Chondrocyte (in vitro differentiated cells): ENCODE data around the gene LMX1A. TPM values are rescaled to one million over a fixed set of nuclear protein-coding genes. Genes with fewer than 3 reads are reported as not detected.

Experiments used
- DNase-seq: peaks from one replicate; pipeline ENCODE4 v3.0.0; 2021; ENCODE audit warnings: mixed read lengths, low spot score
- H3K27ac Mint-ChIP-seq: one replicate; pipeline ENCODE4 v1.8.0; 2021; ENCODE audit warnings: mild to moderate bottlenecking, moderate library complexity, mixed read lengths; ENCODE audit not compliant: unreplicated experiment
- H3K27me3 Mint-ChIP-seq: 2 replicates; pipeline ENCODE4 v1.8.0; 2021; ENCODE audit warnings: low read depth, mixed read lengths
- H3K36me3 Mint-ChIP-seq: 2 replicates; pipeline ENCODE4 v1.8.0; 2021; ENCODE audit warnings: low read depth, mixed read lengths
- H3K4me1 Mint-ChIP-seq: 2 replicates; pipeline ENCODE4 v1.8.0; 2021; ENCODE audit warnings: low read depth, mild to moderate bottlenecking, mixed read lengths
- H3K4me3 Mint-ChIP-seq: one replicate; pipeline ENCODE4 v1.8.0; 2021; ENCODE audit warnings: mild to moderate bottlenecking, moderate library complexity, mixed read lengths; ENCODE audit not compliant: unreplicated experiment
- H3K9me3 Mint-ChIP-seq: 2 replicates; pipeline ENCODE4 v1.8.0; 2021; ENCODE audit warnings: low read depth, mixed read lengths
- CTCF ChIP-seq: fragments of 200-600 bp; sonication (generic); IDR thresholded peaks from 2 replicates; pipeline ENCODE4 v1.5.0; 2021; ENCODE audit warnings: antibody characterized with exemption, mild to moderate bottlenecking, moderate library complexity
- total RNA-seq: library from RNA; stranded (reverse); gene quantifications from 3 replicates; pipeline ENCODE4 v1.2.1, GENCODE V29; 2021

The LMX1A gene
- total RNA-seq, 1 donor from 2014 or later: not detected

GRCh38 chr1:165215676-165216075 lies 140.8 kb downstream of the LMX1A start:
- no peak for DNase-seq
- H3K27ac Mint-ChIP-seq: no peak overlapping the region

GRCh38 chr1:165212229-165212628 lies 144.3 kb downstream of the LMX1A start:
- Mint-ChIP-seq H3K36me3 (no peaks in the 10 kb centered on the region), H3K27ac (no peak overlapping the region), H3K4me1 (no peaks in the 10 kb centered on the region), H3K4me3 (no peak overlapping the region), H3K27me3 (peaks cover 3% of the 10 kb centered on the region), H3K9me3 (no peaks in the 10 kb centered on the region)
- no peak for TF ChIP-seq CTCF
- no peak for DNase-seq

More at GRCh38 chr1:165215676-165216075, 140.8 kb downstream of the LMX1A start:
- no peak for TF ChIP-seq CTCF
- Mint-ChIP-seq H3K4me3 (no peak overlapping the region), H3K4me1 (no peaks in the 10 kb centered on the region), H3K27me3 (peaks cover 11% of the 10 kb centered on the region), H3K36me3 (no peaks in the 10 kb centered on the region), H3K9me3 (no peaks in the 10 kb centered on the region)

GRCh38 chr1:165207853-165208515 lies 148.5 kb downstream of the LMX1A start:
- Mint-ChIP-seq H3K27ac (no peak overlapping the region), H3K36me3 (no peaks in the 10 kb centered on the region), H3K4me3 (no peak overlapping the region), H3K27me3 (no peaks in the 10 kb centered on the region), H3K4me1 (no peaks in the 10 kb centered on the region), H3K9me3 (no peaks in the 10 kb centered on the region)
- TF ChIP-seq CTCF: no peak
- no peak for DNase-seq

GRCh38 chr1:165205145-165205544 lies 151.4 kb downstream of the LMX1A start:
- Mint-ChIP-seq H3K4me1 (no peaks in the 10 kb centered on the region), H3K27me3 (no peaks in the 10 kb centered on the region), H3K9me3 (no peaks in the 10 kb centered on the region), H3K36me3 (no peaks in the 10 kb centered on the region), H3K4me3 (no peak overlapping the region), H3K27ac (no peak overlapping the region)
- DNase-seq: no peak
- TF ChIP-seq CTCF: no peak

- DNase-seq: no peak
- H3K36me3 Mint-ChIP-seq: no peaks in the 10 kb centered on the region
- H3K27ac Mint-ChIP-seq: no peak overlapping the region
- no peak overlapping the region for H3K4me3 Mint-ChIP-seq
- no peaks in the 10 kb centered on the region for H3K9me3 Mint-ChIP-seq
- H3K4me1 Mint-ChIP-seq: no peaks in the 10 kb centered on the region
- TF ChIP-seq CTCF: no peak
- no peaks in the 10 kb centered on the region for H3K27me3 Mint-ChIP-seq
Observed at GRCh38 chr1:165204548-165204947, 152.0 kb downstream of the LMX1A start.
